ENCODE data around the gene MAK.

DNA sequence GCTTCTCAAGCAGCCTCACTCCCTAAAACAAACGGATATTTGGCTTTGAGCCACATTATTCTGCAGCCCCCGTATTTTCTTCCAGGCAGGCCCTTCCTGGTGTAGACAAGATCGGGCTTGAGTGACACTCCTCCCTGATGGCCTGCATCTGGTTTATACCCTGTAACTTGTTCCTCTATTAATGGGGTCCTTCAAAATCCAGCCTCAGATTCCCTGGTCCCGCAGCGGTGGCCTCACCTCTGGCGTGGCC lies 115.8 kb downstream of the MAK start:
- TF ChIP-seq, protein P1, sequence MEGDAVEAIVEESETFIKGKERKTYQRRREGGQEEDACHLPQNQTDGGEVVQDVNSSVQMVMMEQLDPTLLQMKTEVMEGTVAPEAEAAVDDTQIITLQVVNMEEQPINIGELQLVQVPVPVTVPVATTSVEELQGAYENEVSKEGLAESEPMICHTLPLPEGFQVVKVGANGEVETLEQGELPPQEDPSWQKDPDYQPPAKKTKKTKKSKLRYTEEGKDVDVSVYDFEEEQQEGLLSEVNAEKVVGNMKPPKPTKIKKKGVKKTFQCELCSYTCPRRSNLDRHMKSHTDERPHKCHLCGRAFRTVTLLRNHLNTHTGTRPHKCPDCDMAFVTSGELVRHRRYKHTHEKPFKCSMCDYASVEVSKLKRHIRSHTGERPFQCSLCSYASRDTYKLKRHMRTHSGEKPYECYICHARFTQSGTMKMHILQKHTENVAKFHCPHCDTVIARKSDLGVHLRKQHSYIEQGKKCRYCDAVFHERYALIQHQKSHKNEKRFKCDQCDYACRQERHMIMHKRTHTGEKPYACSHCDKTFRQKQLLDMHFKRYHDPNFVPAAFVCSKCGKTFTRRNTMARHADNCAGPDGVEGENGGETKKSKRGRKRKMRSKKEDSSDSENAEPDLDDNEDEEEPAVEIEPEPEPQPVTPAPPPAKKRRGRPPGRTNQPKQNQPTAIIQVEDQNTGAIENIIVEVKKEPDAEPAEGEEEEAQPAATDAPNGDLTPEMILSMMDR (conservative IDR thresholded peaks at IDR 0.05; ENCODE audit: low read depth in 2 of 2) = no peak
- TF ChIP-seq EZH2phosphoT487 (IDR thresholded peaks at IDR 0.05; ENCODE audit: unreplicated experiment) (no peak), POLR2AphosphoS5 (IDR thresholded peaks at IDR 0.05; ENCODE audit: low read depth) (no peak), EZH2 (IDR thresholded peaks at IDR 0.05; ENCODE audit: low read depth, unreplicated experiment) (no peak), ZNF331 (CRISPR knock-in tag; IDR thresholded peaks at IDR 0.05; ENCODE audit: low read depth) (no peak), CREB1 (CRISPR knock-in tag; IDR thresholded peaks at IDR 0.05; ENCODE audit: low read depth) (no peak), JUNB (IDR thresholded peaks at IDR 0.05; ENCODE audit: unreplicated experiment) (no peak), NANOG (IDR thresholded peaks at IDR 0.05; ENCODE audit: borderline replicate concordance) (no peak)
- TF ChIP-seq, protein P2, sequence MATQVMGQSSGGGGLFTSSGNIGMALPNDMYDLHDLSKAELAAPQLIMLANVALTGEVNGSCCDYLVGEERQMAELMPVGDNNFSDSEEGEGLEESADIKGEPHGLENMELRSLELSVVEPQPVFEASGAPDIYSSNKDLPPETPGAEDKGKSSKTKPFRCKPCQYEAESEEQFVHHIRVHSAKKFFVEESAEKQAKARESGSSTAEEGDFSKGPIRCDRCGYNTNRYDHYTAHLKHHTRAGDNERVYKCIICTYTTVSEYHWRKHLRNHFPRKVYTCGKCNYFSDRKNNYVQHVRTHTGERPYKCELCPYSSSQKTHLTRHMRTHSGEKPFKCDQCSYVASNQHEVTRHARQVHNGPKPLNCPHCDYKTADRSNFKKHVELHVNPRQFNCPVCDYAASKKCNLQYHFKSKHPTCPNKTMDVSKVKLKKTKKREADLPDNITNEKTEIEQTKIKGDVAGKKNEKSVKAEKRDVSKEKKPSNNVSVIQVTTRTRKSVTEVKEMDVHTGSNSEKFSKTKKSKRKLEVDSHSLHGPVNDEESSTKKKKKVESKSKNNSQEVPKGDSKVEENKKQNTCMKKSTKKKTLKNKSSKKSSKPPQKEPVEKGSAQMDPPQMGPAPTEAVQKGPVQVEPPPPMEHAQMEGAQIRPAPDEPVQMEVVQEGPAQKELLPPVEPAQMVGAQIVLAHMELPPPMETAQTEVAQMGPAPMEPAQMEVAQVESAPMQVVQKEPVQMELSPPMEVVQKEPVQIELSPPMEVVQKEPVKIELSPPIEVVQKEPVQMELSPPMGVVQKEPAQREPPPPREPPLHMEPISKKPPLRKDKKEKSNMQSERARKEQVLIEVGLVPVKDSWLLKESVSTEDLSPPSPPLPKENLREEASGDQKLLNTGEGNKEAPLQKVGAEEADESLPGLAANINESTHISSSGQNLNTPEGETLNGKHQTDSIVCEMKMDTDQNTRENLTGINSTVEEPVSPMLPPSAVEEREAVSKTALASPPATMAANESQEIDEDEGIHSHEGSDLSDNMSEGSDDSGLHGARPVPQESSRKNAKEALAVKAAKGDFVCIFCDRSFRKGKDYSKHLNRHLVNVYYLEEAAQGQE (IDR thresholded peaks at IDR 0.05; ENCODE audit: unreplicated experiment) = no peak
- TF ChIP-seq, protein P3, sequence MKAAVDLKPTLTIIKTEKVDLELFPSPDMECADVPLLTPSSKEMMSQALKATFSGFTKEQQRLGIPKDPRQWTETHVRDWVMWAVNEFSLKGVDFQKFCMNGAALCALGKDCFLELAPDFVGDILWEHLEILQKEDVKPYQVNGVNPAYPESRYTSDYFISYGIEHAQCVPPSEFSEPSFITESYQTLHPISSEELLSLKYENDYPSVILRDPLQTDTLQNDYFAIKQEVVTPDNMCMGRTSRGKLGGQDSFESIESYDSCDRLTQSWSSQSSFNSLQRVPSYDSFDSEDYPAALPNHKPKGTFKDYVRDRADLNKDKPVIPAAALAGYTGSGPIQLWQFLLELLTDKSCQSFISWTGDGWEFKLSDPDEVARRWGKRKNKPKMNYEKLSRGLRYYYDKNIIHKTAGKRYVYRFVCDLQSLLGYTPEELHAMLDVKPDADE (IDR thresholded peaks at IDR 0.05) = no peak
- TF ChIP-seq, protein P4, sequence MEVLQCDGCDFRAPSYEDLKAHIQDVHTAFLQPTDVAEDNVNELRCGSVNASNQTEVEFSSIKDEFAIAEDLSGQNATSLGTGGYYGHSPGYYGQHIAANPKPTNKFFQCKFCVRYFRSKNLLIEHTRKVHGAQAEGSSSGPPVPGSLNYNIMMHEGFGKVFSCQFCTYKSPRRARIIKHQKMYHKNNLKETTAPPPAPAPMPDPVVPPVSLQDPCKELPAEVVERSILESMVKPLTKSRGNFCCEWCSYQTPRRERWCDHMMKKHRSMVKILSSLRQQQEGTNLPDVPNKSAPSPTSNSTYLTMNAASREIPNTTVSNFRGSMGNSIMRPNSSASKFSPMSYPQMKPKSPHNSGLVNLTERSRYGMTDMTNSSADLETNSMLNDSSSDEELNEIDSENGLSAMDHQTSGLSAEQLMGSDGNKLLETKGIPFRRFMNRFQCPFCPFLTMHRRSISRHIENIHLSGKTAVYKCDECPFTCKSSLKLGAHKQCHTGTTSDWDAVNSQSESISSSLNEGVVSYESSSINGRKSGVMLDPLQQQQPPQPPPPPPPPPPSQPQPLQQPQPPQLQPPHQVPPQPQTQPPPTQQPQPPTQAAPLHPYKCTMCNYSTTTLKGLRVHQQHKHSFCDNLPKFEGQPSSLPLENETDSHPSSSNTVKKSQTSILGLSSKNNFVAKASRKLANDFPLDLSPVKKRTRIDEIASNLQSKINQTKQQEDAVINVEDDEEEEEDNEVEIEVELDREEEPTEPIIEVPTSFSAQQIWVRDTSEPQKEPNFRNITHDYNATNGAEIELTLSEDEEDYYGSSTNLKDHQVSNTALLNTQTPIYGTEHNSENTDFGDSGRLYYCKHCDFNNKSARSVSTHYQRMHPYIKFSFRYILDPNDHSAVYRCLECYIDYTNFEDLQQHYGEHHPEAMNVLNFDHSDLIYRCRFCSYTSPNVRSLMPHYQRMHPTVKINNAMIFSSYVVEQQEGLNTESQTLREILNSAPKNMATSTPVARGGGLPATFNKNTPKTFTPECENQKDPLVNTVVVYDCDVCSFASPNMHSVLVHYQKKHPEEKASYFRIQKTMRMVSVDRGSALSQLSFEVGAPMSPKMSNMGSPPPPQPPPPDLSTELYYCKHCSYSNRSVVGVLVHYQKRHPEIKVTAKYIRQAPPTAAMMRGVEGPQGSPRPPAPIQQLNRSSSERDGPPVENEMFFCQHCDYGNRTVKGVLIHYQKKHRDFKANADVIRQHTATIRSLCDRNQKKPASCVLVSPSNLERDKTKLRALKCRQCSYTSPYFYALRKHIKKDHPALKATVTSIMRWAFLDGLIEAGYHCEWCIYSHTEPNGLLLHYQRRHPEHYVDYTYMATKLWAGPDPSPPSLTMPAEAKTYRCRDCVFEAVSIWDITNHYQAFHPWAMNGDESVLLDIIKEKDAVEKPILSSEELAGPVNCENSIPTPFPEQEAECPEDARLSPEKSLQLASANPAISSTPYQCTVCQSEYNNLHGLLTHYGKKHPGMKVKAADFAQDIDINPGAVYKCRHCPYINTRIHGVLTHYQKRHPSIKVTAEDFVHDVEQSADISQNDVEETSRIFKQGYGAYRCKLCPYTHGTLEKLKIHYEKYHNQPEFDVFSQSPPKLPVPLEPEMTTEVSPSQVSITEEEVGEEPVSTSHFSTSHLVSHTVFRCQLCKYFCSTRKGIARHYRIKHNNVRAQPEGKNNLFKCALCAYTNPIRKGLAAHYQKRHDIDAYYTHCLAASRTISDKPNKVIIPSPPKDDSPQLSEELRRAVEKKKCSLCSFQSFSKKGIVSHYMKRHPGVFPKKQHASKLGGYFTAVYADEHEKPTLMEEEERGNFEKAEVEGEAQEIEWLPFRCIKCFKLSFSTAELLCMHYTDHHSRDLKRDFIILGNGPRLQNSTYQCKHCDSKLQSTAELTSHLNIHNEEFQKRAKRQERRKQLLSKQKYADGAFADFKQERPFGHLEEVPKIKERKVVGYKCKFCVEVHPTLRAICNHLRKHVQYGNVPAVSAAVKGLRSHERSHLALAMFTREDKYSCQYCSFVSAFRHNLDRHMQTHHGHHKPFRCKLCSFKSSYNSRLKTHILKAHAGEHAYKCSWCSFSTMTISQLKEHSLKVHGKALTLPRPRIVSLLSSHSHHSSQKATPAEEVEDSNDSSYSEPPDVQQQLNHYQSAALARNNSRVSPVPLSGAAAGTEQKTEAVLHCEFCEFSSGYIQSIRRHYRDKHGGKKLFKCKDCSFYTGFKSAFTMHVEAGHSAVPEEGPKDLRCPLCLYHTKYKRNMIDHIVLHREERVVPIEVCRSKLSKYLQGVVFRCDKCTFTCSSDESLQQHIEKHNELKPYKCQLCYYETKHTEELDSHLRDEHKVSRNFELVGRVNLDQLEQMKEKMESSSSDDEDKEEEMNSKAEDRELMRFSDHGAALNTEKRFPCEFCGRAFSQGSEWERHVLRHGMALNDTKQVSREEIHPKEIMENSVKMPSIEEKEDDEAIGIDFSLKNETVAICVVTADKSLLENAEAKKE (CRISPR knock-in tag; IDR thresholded peaks at IDR 0.05) = no peak
